Measurements from ENCODE around the gene SBF1.

The SBF1 gene

DNA sequence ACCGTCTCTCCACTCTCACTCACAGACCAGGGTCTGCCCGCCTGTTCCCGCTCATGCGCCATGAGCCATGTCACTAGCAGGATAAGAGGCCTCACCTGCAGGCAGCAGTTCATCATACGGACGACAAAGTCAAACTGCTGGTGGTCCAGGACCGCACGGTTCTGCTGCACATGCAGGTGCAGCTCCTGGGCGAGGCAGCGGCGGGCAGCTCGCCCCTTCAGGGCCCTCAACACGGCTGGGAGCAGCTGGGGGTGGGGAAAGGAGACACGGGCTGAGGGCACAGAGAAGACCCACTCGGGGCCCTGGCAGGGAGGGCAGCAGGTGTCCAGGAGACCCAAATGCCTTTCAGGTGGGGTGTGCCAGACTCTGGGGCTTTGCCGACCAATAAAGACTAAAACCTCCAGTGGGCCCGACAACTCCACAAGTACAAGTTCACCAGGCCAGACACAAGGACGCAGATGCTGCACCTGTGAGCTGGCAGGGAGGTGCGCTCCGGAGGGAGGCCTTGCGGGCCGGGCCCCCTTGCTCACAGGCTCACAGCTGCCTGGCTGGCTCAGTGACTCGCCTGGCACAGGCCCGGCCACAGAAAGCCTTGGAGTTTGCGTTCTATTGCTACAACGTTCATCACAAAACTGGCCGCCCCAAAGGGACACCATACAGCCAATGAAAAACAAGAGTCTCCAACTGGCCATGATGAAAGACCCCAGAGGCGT is 11.5 kb downstream of the SBF1 start:
- H3K27ac ChIP-seq (ENCODE audit: low read depth, low read length): no peak overlapping the region
- H3K9me3 ChIP-seq (ENCODE audit: control insufficient read depth, insufficient read depth, low read depth, low read length): no peaks in the 10 kb centered on the region
- H3K9ac ChIP-seq (ENCODE audit: low read length): no peak overlapping the region
- H3K4me3 ChIP-seq (ENCODE audit: low read depth, low read length): no peak overlapping the region
- H3K4me1 ChIP-seq (ENCODE audit: control insufficient read depth, insufficient read depth, low read length): no peaks in the 10 kb centered on the region
- peaks cover 97% of the 10 kb centered on the region for H3K36me3 ChIP-seq (ENCODE audit: control insufficient read depth, insufficient read depth, low read length)
- H3K27me3 ChIP-seq (ENCODE audit: control insufficient read depth, insufficient read depth, low read length): no peaks in the 10 kb centered on the region

DNA sequence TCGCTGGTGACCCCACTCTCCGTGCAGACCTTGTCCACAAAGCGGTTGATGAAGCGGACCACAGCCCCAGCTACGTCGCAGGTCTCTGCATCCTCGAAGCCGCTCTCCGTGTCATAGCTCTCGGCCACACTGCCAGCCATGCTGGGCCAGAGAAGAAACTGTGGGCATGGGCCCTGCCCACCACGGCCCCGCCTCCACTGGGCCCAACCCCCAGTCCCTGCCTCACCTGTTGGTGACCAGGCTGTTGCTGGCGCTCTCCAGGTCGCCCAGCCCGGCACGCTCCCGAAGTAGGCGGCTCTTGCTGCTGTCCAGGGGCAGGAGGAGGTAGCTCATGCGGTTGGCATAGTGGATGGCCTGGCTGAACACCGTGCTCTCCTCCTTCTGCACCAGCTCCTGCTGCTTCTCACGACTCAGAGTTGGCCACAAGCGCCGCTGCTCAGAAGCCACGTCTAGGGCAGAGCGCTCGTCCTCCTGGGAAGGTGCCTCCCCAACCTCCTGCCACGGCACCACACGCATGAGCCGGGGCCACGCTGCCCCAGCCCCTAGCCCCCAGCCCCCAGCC is 12.8 kb downstream of the SBF1 start:
- H3K4me3 ChIP-seq (ENCODE audit: low read depth, low read length): no peak overlapping the region
- H3K36me3 ChIP-seq (ENCODE audit: control insufficient read depth, insufficient read depth, low read length): peaks cover 96% of the 10 kb centered on the region
- no peaks in the 10 kb centered on the region for H3K9me3 ChIP-seq (ENCODE audit: control insufficient read depth, insufficient read depth, low read depth, low read length)
- no peak overlapping the region for H3K9ac ChIP-seq (ENCODE audit: low read length)
- no peak overlapping the region for H3K27ac ChIP-seq (ENCODE audit: low read depth, low read length)
- no peaks in the 10 kb centered on the region for H3K27me3 ChIP-seq (ENCODE audit: control insufficient read depth, insufficient read depth, low read length)
- H3K4me1 ChIP-seq (ENCODE audit: control insufficient read depth, insufficient read depth, low read length): no peaks in the 10 kb centered on the region

DNA sequence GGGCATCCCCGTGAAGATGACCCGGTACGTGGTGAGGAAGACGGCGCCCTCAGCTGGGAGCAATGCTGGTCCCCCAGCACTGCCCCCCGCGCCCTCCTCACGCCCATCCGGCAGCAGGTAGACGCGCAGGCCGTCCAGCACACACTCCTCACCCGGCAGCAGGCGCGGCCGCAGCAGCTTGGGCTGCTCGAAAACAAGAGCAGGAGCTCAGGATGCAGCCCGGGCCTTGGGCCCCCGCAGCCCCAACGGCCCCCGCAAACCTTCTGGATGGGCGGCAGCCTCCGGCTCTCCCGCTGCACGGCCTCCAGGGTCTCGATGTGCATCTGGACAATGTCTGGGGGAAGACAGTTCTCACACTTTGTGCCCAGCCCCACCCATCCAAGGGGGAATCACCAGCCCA is 13.3 kb downstream of the SBF1 start:
- Histone ChIP-seq H3K4me3 (ENCODE audit: low read depth, low read length) (no peak overlapping the region), H3K4me1 (ENCODE audit: control insufficient read depth, insufficient read depth, low read length) (no peaks in the 10 kb centered on the region), H3K36me3 (ENCODE audit: control insufficient read depth, insufficient read depth, low read length) (peaks cover 96% of the 10 kb centered on the region), H3K27me3 (ENCODE audit: control insufficient read depth, insufficient read depth, low read length) (no peaks in the 10 kb centered on the region), H3K9me3 (ENCODE audit: control insufficient read depth, insufficient read depth, low read depth, low read length) (no peaks in the 10 kb centered on the region), H3K9ac (ENCODE audit: low read length) (no peak overlapping the region), H3K27ac (ENCODE audit: low read depth, low read length) (no peak overlapping the region)

DNA sequence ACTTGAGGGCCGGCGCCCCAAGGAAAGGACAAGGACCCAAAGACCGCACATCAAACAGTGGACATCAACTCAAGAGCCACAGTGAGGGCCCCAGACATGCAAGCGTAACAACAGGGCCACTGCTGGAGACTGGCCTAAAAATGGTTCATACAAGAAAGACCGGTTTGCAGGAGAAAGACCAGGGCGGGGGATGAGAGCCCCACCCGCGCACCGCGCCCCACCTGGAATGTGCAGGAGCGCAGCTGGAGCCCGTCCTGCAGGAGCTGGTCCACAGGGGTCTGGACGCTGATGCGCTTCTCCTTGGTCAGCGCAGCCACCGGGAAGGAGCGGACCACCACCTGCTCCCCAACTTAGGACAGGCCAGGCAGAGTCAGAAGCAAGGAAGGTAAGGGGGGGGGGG is 13.9 kb downstream of the SBF1 start:
- Histone ChIP-seq H3K27me3 (ENCODE audit: control insufficient read depth, insufficient read depth, low read length) (no peaks in the 10 kb centered on the region), H3K9me3 (ENCODE audit: control insufficient read depth, insufficient read depth, low read depth, low read length) (no peaks in the 10 kb centered on the region), H3K36me3 (ENCODE audit: control insufficient read depth, insufficient read depth, low read length) (peaks cover 94% of the 10 kb centered on the region)

DNA sequence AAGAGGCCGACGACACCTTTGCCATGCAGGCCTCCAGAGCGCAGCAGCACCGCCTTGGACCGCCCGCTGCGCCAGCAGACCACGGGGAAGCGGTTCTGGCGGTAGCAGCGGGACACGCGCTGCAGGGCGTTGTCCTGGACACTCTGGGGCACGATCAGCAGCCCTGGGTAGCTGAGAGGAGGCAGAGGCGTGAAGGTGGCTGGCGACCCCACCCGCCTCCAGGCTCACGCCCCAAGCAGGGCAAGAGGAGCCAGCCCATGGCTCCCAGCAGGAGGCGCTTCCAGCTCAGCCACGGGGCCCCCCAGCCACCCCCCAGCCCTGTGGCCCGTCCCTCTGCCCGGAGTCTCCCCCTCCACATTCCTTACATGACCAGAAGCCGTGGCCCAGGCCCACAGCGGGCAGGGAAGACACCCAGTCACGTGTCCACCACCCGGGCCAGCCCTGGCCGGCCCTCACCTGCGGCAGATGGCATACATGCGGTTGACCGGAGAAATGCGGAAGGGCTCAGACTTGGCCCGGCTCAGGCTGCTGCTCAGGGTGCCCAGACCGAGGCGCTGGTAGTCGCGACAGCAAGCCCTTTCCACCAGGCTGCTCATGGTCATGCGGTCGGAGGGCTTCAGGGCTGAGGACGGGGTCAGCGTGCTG is 15.2 kb downstream of the SBF1 start:
- Histone ChIP-seq H3K36me3 (ENCODE audit: control insufficient read depth, insufficient read depth, low read length) (peaks cover 94% of the 10 kb centered on the region), H3K4me3 (ENCODE audit: low read depth, low read length) (no peak overlapping the region), H3K27ac (ENCODE audit: low read depth, low read length) (no peak overlapping the region), H3K27me3 (ENCODE audit: control insufficient read depth, insufficient read depth, low read length) (no peaks in the 10 kb centered on the region), H3K4me1 (ENCODE audit: control insufficient read depth, insufficient read depth, low read length) (no peaks in the 10 kb centered on the region), H3K9ac (ENCODE audit: low read length) (no peak overlapping the region), H3K9me3 (ENCODE audit: control insufficient read depth, insufficient read depth, low read depth, low read length) (no peaks in the 10 kb centered on the region)

More for the DNA sequence above, 13.9 kb downstream of the SBF1 start:
- Histone ChIP-seq H3K4me1 (ENCODE audit: control insufficient read depth, insufficient read depth, low read length) (no peaks in the 10 kb centered on the region), H3K9ac (ENCODE audit: low read length) (no peak overlapping the region), H3K27ac (ENCODE audit: low read depth, low read length) (no peak overlapping the region), H3K4me3 (ENCODE audit: low read depth, low read length) (no peak overlapping the region)

DNA sequence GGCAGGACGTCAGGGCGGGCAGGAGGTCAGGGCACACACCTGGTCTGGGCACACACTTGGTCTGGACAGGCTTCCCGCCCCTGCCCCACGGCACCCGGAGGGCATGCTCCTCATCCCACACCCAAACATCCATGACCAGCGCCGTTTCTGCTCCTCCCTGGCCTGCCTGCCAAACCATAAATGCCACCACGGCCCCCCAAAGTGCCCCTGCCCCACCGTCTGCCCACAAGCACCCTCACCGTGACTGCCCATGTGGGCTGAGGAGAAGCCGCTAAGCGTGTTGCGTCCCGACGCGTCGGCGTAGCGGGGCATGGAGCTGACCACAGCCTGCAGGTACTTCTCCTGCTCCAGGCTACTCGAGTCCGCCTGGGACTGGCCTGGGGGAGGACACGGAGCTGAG is 15.8 kb downstream of the SBF1 start:
- Histone ChIP-seq H3K27ac (ENCODE audit: low read depth, low read length) (no peak overlapping the region), H3K27me3 (ENCODE audit: control insufficient read depth, insufficient read depth, low read length) (no peaks in the 10 kb centered on the region), H3K9ac (ENCODE audit: low read length) (no peak overlapping the region), H3K9me3 (ENCODE audit: control insufficient read depth, insufficient read depth, low read depth, low read length) (no peaks in the 10 kb centered on the region), H3K36me3 (ENCODE audit: control insufficient read depth, insufficient read depth, low read length) (peaks cover 94% of the 10 kb centered on the region), H3K4me1 (ENCODE audit: control insufficient read depth, insufficient read depth, low read length) (no peaks in the 10 kb centered on the region), H3K4me3 (ENCODE audit: low read depth, low read length) (no peak overlapping the region)

DNA sequence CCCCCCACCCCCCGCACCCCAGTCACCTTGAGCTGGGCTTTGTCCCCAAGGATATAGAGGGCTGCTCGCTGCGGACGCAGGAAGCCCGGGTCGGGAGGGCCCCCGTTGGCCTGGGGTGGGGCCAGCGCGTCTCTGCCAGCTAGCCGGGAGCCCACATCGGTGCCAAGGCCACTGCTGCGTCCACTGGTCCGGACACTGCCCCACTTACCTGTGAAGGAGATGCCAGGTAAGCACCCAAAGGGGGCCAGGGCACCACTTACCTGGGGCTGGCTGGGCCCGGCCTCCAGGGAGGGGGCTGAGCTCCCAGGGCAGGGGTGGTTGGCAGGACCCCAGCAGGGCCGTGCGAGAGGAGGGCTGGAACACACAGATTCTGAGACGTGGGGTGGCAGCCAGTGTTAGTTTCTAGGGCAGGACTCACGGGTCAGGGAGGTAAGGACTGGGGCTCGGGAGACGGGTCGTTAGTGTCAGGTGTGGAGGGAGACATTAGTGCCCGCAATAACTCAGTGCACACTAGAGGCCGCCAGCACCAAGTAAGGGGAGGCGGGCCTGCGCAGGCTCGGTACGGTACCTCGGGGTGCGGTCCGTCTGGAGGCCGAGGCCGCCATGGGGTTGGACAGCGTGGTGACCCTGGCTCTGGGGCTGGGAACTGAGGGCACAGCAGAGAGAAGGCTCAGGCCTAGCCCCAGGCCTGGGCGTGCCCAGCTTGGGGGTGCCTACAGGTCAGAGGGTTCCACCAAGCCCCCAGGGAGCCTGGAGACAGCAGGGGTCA is 18.2 kb downstream of the SBF1 start:
- no peaks in the 10 kb centered on the region for H3K4me1 ChIP-seq (ENCODE audit: control insufficient read depth, insufficient read depth, low read length)
- H3K9ac ChIP-seq (ENCODE audit: low read length): peak overlapping the region; percentile 37
- no peak overlapping the region for H3K27ac ChIP-seq (ENCODE audit: low read depth, low read length)
- H3K36me3 ChIP-seq (ENCODE audit: control insufficient read depth, insufficient read depth, low read length): peaks cover 84% of the 10 kb centered on the region
- no peaks in the 10 kb centered on the region for H3K27me3 ChIP-seq (ENCODE audit: control insufficient read depth, insufficient read depth, low read length)
- no peak overlapping the region for H3K4me3 ChIP-seq (ENCODE audit: low read depth, low read length)
- no peaks in the 10 kb centered on the region for H3K9me3 ChIP-seq (ENCODE audit: control insufficient read depth, insufficient read depth, low read depth, low read length)

DNA sequence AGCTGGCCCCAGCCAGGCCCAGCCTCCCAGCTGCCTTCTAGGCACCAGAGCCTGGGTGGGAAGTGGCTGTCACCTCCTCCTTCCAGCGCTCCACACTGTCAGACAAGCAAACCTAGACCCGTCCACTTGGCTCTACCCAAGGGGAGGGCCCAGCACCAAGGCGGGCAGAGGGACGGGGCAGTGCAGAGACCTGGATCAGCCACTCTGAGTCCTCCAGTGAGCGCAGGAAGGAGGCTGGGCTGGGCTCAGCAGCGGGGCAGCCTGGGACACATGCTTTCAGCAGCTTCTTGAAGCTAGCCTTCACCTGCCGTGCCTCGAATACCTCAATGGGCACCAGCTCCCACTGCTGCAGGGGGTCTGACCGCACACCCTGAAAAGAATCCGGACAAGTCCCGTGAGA is 18.8 kb downstream of the SBF1 start:
- peaks cover 78% of the 10 kb centered on the region for H3K36me3 ChIP-seq (ENCODE audit: control insufficient read depth, insufficient read depth, low read length)
- H3K4me1 ChIP-seq (ENCODE audit: control insufficient read depth, insufficient read depth, low read length): no peaks in the 10 kb centered on the region
- H3K27me3 ChIP-seq (ENCODE audit: control insufficient read depth, insufficient read depth, low read length): no peaks in the 10 kb centered on the region
- no peaks in the 10 kb centered on the region for H3K9me3 ChIP-seq (ENCODE audit: control insufficient read depth, insufficient read depth, low read depth, low read length)
- H3K4me3 ChIP-seq (ENCODE audit: low read depth, low read length): no peak overlapping the region
- no peak overlapping the region for H3K9ac ChIP-seq (ENCODE audit: low read length)
- no peak overlapping the region for H3K27ac ChIP-seq (ENCODE audit: low read depth, low read length)

DNA sequence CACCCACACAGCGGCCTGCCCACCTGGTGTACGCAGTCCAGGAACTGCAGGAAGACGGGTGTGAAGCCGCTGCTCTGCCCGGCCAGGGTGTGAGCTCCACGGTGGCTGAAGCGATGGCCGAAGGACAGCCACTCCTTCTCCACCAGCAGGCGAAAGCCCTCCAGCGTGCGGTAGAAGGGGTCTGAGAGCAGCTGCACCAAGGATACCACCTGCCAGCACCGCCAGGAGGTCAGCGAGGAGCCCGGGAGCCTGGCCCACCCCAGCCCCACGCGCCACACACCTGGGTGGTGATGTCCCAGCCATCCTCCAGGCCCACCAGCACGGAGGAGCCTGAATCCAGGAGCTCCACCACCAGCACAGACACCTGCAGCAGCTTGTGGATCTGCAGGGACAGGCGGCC is 19.6 kb downstream of the SBF1 start:
- Histone ChIP-seq H3K9ac (ENCODE audit: low read length) (no peak overlapping the region), H3K27ac (ENCODE audit: low read depth, low read length) (no peak overlapping the region), H3K36me3 (ENCODE audit: control insufficient read depth, insufficient read depth, low read length) (peaks cover 73% of the 10 kb centered on the region), H3K4me3 (ENCODE audit: low read depth, low read length) (no peak overlapping the region), H3K4me1 (ENCODE audit: control insufficient read depth, insufficient read depth, low read length) (no peaks in the 10 kb centered on the region), H3K9me3 (ENCODE audit: control insufficient read depth, insufficient read depth, low read depth, low read length) (no peaks in the 10 kb centered on the region), H3K27me3 (ENCODE audit: control insufficient read depth, insufficient read depth, low read length) (no peaks in the 10 kb centered on the region)

DNA sequence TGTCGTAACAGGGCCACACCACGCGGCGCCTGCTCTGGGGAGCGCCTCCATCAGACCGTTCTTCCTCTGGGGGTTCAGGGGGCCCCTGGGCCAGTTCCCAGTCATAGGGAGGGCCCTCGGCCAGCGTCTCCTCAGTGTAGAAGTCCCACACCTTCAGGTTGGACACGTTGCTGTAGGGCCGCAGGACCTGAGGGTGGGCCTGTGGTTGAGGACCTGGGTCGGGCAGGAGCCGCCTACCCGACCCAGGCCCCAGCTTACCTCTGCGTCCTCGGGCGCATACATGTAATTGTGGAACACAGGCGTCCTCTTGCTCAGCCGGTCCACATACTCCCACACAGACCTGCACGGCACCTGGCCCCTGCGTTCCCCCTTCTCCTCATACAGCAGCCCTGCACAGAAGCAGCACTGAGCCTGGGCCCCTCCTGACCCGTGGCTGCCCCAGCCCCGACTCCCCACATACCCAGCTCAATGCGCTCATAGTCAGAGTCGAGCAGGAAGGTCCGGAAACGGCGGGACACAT is 20.2 kb downstream of the SBF1 start:
- Histone ChIP-seq H3K27ac (ENCODE audit: low read depth, low read length) (no peak overlapping the region), H3K36me3 (ENCODE audit: control insufficient read depth, insufficient read depth, low read length) (peaks cover 72% of the 10 kb centered on the region), H3K9me3 (ENCODE audit: control insufficient read depth, insufficient read depth, low read depth, low read length) (no peaks in the 10 kb centered on the region), H3K4me3 (ENCODE audit: low read depth, low read length) (no peak overlapping the region), H3K9ac (ENCODE audit: low read length) (no peak overlapping the region), H3K4me1 (ENCODE audit: control insufficient read depth, insufficient read depth, low read length) (no peaks in the 10 kb centered on the region), H3K27me3 (ENCODE audit: control insufficient read depth, insufficient read depth, low read length) (no peaks in the 10 kb centered on the region)

DNA sequence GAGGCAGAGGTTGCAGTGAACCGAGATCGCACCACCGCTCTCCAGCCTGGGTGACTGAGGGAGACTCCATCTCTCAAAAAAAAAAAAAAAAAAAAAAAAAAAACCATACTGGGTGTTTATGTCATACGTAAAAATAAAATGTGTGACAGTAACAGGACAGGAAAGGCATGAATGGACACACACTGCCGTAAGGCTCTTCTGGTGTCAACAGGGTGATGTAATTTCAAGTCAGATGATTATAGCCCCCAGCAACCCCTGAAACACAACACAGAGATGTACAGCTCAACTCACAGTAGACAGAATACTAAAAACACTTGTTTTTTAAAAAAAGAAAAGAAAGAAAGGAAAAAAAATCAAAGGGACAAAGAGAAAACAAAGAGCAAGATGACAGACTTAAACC is 22.2 kb downstream of the SBF1 start:
- H3K9me3 ChIP-seq (ENCODE audit: control insufficient read depth, insufficient read depth, low read depth, low read length): no peaks in the 10 kb centered on the region
- H3K9ac ChIP-seq (ENCODE audit: low read length): no peak overlapping the region
- H3K4me1 ChIP-seq (ENCODE audit: control insufficient read depth, insufficient read depth, low read length): no peaks in the 10 kb centered on the region
- H3K36me3 ChIP-seq (ENCODE audit: control insufficient read depth, insufficient read depth, low read length): peaks cover 72% of the 10 kb centered on the region
- no peak overlapping the region for H3K4me3 ChIP-seq (ENCODE audit: low read depth, low read length)
- no peak overlapping the region for H3K27ac ChIP-seq (ENCODE audit: low read depth, low read length)
- no peaks in the 10 kb centered on the region for H3K27me3 ChIP-seq (ENCODE audit: control insufficient read depth, insufficient read depth, low read length)
